ENCODE measurements around the gene PPP2R3A.

DNA sequence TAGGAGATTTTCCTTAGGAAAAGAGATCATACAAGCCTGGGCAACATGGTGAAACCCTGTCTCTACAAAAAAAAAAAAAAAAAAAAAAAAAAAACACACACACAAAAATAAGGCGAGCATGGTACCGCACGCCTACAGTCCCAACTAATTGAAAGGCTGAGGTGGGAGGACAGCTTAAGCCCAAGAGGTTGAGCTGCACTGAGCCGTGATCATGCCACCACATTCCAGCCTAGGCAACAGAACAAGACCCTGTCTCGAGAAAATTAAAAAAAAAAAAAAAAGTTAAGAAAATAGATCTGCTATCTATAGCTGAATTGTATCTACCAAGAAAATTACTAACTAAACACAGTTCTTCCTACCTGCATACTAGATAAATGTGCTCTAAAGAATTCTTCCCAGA, 223.5 kb downstream of the PPP2R3A start:
- TF ChIP-seq, protein P1, sequence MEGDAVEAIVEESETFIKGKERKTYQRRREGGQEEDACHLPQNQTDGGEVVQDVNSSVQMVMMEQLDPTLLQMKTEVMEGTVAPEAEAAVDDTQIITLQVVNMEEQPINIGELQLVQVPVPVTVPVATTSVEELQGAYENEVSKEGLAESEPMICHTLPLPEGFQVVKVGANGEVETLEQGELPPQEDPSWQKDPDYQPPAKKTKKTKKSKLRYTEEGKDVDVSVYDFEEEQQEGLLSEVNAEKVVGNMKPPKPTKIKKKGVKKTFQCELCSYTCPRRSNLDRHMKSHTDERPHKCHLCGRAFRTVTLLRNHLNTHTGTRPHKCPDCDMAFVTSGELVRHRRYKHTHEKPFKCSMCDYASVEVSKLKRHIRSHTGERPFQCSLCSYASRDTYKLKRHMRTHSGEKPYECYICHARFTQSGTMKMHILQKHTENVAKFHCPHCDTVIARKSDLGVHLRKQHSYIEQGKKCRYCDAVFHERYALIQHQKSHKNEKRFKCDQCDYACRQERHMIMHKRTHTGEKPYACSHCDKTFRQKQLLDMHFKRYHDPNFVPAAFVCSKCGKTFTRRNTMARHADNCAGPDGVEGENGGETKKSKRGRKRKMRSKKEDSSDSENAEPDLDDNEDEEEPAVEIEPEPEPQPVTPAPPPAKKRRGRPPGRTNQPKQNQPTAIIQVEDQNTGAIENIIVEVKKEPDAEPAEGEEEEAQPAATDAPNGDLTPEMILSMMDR (IDR thresholded peaks at IDR 0.05), result no peak
- no peak for TF ChIP-seq POLR2A (IDR thresholded peaks at IDR 0.05)

All from ovary (tissue), 3 donors.